Measurements from ENCODE around the gene RNF151.
"Not testable (repeated sequence)": the region's sequence is repeated elsewhere in the genome, so short reads cannot be mapped to it uniquely, and the experiment has no call there.

DNA sequence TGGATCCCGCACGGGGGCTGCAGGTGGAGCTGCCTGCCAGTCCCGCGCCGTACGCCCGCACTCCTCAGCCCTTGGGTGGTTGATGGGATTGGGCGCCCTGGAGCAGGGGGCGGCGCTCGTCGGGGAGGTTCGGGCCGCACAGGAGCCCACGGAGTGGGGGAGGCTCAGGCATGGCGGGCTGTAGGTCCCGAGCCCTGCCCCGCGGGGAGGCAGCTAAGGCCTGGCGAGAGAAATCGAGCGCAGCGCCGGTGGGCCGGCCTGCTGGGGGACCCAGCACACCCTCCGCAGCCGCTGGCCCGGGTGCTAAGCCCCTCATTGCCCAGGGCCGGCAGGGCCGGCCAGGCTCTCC, 8.5 kb upstream of the RNF151 start:
- TF ChIP-seq, protein P1, sequence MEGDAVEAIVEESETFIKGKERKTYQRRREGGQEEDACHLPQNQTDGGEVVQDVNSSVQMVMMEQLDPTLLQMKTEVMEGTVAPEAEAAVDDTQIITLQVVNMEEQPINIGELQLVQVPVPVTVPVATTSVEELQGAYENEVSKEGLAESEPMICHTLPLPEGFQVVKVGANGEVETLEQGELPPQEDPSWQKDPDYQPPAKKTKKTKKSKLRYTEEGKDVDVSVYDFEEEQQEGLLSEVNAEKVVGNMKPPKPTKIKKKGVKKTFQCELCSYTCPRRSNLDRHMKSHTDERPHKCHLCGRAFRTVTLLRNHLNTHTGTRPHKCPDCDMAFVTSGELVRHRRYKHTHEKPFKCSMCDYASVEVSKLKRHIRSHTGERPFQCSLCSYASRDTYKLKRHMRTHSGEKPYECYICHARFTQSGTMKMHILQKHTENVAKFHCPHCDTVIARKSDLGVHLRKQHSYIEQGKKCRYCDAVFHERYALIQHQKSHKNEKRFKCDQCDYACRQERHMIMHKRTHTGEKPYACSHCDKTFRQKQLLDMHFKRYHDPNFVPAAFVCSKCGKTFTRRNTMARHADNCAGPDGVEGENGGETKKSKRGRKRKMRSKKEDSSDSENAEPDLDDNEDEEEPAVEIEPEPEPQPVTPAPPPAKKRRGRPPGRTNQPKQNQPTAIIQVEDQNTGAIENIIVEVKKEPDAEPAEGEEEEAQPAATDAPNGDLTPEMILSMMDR (IDR thresholded peaks at IDR 0.05) = not testable (repeated sequence)
- TF ChIP-seq POLR2A (IDR thresholded peaks at IDR 0.05) = not testable (repeated sequence)

Measured in heart left ventricle (tissue), 13 donors.